ENCODE results near the gene GPATCH3.
"Not testable (repeated sequence)": the region's sequence is repeated elsewhere in the genome, so short reads cannot be mapped to it uniquely, and the experiment has no call there.

GPATCH3 gene

DNA sequence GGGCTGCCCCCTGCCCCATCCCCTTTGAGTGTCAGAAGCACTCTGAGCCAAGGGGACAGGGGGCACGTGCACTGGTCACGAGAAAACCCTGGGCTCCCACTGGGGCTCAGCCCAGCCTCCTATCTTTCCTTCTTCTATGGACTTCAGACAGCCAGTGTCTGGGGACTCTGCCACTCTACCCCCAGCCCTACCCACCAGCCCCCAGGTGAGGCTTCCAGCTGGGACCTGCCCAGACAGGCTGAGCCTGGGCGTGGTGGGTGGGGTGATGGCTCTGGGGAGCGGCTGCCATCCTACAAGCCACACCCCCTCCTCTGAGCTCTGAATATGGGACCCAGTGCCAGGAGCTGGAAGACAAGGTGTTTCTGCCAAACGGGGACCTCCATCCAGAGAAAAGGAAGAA is 45.4 kb downstream of the GPATCH3 start:
- H3K27me3 ChIP-seq (ENCODE audit: low read depth) = no peaks in the 10 kb centered on the region
- no peaks in the 10 kb centered on the region for H3K4me1 ChIP-seq
- in situ Hi-C loops (cut with MboI; ENCODE audit: low sequenced_read_pairs) = no loop called here
- peaks cover 37% of the 10 kb centered on the region for H3K36me3 ChIP-seq (replicated peaks)
- no peaks in the 10 kb centered on the region for H3K9me3 ChIP-seq
- H3K4me3 ChIP-seq = no peak overlapping the region
- DNase-seq (ENCODE audit: low spot score in 2 of 2) = no peak

DNA sequence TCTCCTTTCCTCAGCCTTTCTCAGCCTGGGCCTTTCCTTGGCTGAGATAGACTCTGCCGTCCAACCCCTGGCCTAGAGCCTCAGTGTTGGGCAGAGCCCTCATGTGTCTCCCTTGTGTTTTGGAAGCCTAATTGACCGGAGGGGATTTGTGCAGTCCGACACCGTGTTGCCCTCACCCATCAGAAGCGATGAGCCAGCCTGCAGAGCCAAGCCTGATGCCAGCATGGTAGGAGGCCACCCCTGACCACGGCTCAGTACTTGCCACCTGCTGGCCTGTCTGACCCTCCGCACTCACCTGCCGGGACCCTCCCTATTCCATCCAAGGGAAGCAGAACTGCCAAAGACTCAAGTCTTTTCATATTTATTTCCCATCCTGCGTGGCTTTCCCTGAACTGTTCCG is 46.7 kb downstream of the GPATCH3 start:
- H3K9me3 ChIP-seq = no peaks in the 10 kb centered on the region
- DNase-seq (ENCODE audit: low spot score in 2 of 2) = no peak
- no peak overlapping the region for H3K4me3 ChIP-seq
- in situ Hi-C loops (cut with MboI; ENCODE audit: low sequenced_read_pairs) = no loop called here
- H3K27me3 ChIP-seq (ENCODE audit: low read depth) = no peaks in the 10 kb centered on the region
- no peaks in the 10 kb centered on the region for H3K4me1 ChIP-seq
- H3K36me3 ChIP-seq (replicated peaks) = peaks cover 45% of the 10 kb centered on the region

DNA sequence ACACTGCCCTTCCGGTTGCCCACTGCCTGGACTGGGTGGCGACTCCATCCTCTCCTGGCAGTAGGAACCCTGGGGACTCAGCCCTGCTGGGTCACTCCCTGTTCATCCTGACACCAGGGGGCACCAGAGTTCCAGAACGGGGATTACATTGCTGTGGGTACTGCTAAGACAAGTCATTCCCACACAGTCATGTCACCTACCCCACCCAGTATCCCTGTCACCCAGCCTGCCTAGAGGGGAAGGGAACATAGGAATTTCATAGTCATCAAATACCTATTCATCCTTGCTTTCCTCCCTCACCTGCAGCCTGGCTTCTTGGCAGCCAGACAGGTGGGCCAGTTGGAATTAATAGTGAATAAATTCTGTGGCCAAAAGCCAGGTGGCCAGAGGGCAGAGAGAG is 47.1 kb downstream of the GPATCH3 start:
- Histone ChIP-seq H3K27me3 (ENCODE audit: low read depth) (no peaks in the 10 kb centered on the region), H3K4me3 (no peak overlapping the region), H3K36me3 (replicated peaks) (peaks cover 48% of the 10 kb centered on the region), H3K9me3 (no peaks in the 10 kb centered on the region), H3K4me1 (no peaks in the 10 kb centered on the region)
- in situ Hi-C loops (cut with MboI; ENCODE audit: low sequenced_read_pairs) = no loop called here
- peak; percentile 57 to 94 for DNase-seq (ENCODE audit: low spot score in 2 of 2)

DNA sequence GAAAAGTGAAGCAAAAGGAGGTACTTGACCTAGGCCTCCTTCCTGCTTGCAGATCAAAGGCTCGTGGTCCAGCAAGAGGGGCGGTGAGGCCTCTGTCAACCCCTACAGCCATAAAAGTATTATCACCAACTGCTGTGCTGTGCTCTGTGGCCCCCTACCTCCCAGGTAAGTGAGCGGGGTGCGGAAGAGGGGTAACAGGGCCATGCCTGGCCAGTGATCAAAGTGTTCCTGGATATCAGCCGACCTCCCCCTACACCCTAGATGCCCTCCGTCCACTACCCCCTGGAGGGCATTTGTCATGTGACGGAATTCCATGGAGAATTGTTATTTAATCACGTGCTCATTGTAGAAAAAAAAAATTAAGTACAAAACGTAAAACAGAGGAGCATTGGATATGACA is 47.6 kb downstream of the GPATCH3 start:
- H3K27me3 ChIP-seq (ENCODE audit: low read depth) = no peaks in the 10 kb centered on the region
- in situ Hi-C loops (cut with MboI; ENCODE audit: low sequenced_read_pairs) = no loop called here
- H3K4me3 ChIP-seq = no peak overlapping the region
- H3K9me3 ChIP-seq = no peaks in the 10 kb centered on the region
- no peaks in the 10 kb centered on the region for H3K4me1 ChIP-seq
- no peak for DNase-seq (ENCODE audit: low spot score in 2 of 2)
- peaks cover 51% of the 10 kb centered on the region for H3K36me3 ChIP-seq (replicated peaks)

DNA sequence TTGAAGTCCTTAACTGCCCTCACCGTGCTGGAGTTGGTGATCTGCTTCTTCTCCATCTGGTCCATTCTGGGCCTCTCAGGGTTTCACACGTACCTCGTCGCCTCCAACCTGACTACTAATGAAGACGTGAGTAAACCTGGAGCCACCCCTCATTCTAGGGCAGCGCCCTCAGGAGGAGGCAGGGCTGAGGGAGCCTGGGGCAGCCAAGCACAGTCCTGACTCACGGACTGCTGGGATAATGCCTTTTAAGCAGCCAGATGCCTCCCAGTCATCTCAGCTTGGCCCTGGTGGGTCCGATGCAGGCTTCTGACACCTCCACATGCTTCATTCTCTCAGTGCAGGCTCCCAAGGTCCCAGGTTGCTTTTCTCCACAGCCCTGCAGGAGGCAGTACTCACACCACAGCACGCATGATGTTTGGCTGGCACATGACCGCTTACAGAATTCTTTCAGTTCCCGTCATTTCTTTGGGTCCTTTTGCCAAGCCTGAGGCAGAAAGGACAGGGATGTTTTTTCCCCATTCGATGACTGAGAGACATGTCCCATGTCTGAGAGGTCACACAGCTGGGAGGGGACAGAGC is 49.1 kb downstream of the GPATCH3 start:
- Histone ChIP-seq H3K36me3 (replicated peaks) (peaks cover 56% of the 10 kb centered on the region), H3K27me3 (ENCODE audit: low read depth) (no peaks in the 10 kb centered on the region), H3K9me3 (no peaks in the 10 kb centered on the region), H3K4me1 (no peaks in the 10 kb centered on the region), H3K4me3 (no peak overlapping the region)
- in situ Hi-C loops (cut with MboI; ENCODE audit: low sequenced_read_pairs) = no loop called here
- no peak for DNase-seq (ENCODE audit: low spot score in 2 of 2)

DNA sequence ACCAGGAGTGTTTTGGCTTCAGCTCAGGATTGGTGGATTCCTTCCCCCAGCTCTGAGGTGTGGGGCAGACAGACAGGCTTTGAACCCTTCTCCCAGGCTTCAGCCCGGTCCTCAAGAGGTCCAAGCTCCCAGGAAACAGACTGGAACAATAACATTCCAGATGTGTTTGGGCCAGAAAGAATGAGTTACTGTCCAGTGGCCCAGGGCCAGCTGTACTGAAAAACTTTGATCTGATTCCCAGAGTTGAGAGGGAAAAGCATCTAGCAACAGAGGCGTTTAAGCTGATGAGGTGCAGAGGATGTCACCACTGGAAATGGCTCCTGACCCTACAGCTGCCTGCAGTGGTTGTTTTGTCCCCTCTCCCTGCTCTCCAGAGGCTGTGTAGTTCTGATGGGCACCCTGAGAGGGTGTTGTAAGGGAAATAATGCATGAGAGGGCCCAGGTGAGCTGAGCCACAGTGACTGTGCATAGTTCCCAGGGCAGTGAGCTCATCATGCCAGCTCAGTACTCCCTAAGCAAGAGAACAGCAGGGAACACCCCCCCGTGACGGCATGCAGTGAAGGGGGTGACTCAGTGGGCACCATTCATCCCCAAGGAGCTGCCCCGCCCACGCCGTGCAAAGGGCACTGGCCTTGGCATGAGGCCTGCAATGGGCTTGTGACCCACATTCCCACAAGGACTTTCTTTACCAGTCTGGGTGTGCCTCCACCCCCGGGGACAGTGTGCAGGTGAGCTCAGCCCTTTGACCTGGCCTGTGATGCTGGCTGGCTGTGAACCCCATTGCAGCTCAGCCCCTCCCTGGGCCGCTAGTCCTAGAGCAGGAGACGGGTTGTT is 51.1 kb downstream of the GPATCH3 start:
- Histone ChIP-seq H3K4me3 (no peak overlapping the region), H3K27me3 (ENCODE audit: low read depth) (no peaks in the 10 kb centered on the region), H3K9me3 (no peaks in the 10 kb centered on the region), H3K4me1 (peaks cover 7% of the 10 kb centered on the region), H3K36me3 (replicated peaks) (peaks cover 55% of the 10 kb centered on the region)
- in situ Hi-C loops (cut with MboI; ENCODE audit: low sequenced_read_pairs) = no loop called here
- DNase-seq (ENCODE audit: low spot score in 2 of 2) = no peak

DNA sequence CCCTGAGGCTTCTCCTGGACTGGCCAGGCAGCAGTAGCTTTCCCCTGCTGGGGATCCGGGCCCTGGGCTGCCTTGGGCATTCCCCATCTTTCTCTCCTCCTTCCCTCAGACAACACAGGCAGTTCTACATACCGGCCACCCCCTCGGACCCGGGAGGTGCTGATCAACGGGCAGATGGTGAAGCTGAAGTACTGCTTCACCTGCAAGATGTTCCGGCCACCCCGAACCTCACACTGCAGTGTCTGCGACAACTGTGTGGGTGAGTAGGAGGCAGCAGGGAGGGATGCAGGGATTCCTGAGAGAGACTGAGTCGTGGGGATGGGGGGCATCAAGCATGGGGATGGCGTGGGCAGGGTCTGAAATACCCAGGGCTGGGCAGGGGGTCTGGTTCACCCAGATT is 51.8 kb downstream of the GPATCH3 start:
- Histone ChIP-seq H3K27me3 (ENCODE audit: low read depth) (no peaks in the 10 kb centered on the region), H3K36me3 (replicated peaks) (peaks cover 54% of the 10 kb centered on the region), H3K4me3 (no peak overlapping the region), H3K4me1 (peaks cover 7% of the 10 kb centered on the region), H3K9me3 (no peaks in the 10 kb centered on the region)
- in situ Hi-C loops (cut with MboI; ENCODE audit: low sequenced_read_pairs) = no loop called here
- no peak for DNase-seq (ENCODE audit: low spot score in 2 of 2)

DNA sequence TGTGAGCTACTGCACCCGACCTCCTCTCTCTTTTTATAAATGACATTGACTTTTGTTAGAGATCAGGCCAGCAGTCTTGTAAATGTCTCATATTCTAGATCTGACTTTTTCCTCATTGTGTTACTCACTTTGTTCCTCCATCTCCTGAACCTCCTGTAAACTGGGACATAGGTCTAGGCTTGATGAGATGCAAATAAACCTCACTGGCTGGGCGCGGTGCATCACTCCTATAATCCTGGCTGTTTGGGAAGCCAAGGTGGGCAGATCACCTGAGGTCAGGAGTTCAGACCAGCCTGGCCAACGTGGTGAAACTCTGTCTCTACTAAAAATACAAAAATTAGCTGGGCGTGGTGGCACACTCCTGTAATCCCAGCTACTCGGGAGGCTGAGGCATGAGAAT is 52.4 kb downstream of the GPATCH3 start:
- in situ Hi-C loops (cut with MboI; ENCODE audit: low sequenced_read_pairs); H3K27me3 ChIP-seq (ENCODE audit: low read depth); H3K9me3 ChIP-seq; H3K4me3 ChIP-seq; H3K4me1 ChIP-seq; DNase-seq (ENCODE audit: low spot score in 2 of 2): not testable (repeated sequence)
- H3K36me3 ChIP-seq (replicated peaks) = peaks cover 48% of the 10 kb centered on the region

DNA sequence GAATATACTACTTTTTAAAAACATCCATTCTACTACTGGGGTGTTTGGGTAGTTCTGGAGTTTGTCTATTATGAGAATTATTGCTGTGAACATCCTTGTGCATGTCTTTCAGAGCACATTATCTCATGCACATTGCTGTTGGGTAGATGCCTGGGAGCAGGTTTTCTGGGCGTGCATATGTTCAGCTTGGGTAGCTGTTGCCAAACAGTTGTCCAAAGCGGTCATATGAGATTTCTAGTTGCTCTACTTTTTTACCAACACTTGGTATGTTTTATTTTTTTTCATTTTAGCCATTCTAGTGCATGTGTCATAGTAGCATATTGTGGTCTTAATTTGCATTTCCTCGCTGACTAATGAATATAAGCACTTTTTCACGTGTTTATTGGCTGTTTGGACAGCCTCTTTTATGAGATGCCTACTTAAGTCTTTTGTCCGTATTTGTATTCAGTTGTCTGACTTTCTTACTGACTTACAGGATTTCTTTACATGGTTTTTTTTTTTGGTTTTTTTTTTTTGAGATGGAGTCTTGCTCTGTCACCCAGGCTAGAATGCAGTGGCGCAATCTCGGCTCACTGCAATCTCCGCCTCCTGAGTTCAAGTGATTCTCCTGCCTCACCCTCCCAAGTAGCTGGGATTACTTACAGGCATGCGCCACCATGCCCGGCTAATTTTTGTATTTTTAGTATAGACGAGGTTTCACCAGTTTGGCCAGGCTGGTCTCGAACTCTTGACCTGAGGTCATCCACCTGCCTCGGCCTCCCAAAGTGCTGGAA is 55.7 kb downstream of the GPATCH3 start:
- no peak overlapping the region for H3K4me3 ChIP-seq
- H3K9me3 ChIP-seq = no peaks in the 10 kb centered on the region
- H3K36me3 ChIP-seq (replicated peaks) = peaks cover 37% of the 10 kb centered on the region
- H3K4me1 ChIP-seq = peaks cover 7% of the 10 kb centered on the region
- H3K27me3 ChIP-seq (ENCODE audit: low read depth) = no peaks in the 10 kb centered on the region
- in situ Hi-C loops (cut with MboI; ENCODE audit: low sequenced_read_pairs) = no loop called here
- peak in 1 of 2 experiments; percentile 34 for DNase-seq (ENCODE audit: low spot score in 2 of 2)

Data from HAP-1 (cell line).